GM12872 (cell line): ENCODE measurements around the gene SLC16A12.

Experiments
- TF ChIP-seq, protein P1 (sequence below): IDR thresholded peaks from 3 replicates; pipeline ENCODE4 v1.5.1; 2011; ENCODE audit warnings: low read depth, mild to moderate bottlenecking, low read length, moderate library complexity; ENCODE audit not compliant: insufficient read depth

The SLC16A12 gene

DNA sequence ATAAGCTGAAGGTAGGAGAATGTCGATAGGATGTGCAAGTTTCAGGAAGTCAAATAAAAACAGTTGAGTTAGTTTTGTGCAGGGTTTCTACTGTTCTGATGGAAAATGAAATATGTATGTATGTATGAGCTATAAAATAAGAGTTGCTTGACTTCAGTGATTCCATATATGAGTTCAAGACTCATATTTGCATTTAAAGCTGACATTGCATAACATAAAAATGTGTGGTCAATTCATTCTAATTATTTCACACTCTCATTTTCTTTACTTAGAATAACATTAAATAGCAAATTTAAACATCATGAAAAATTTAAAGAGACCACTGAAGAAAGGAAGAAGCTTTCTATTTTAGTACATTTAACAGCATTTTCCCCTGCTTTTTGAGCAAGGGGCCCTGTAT is 83.2 kb downstream of the SLC16A12 start:
- TF ChIP-seq, protein P1, sequence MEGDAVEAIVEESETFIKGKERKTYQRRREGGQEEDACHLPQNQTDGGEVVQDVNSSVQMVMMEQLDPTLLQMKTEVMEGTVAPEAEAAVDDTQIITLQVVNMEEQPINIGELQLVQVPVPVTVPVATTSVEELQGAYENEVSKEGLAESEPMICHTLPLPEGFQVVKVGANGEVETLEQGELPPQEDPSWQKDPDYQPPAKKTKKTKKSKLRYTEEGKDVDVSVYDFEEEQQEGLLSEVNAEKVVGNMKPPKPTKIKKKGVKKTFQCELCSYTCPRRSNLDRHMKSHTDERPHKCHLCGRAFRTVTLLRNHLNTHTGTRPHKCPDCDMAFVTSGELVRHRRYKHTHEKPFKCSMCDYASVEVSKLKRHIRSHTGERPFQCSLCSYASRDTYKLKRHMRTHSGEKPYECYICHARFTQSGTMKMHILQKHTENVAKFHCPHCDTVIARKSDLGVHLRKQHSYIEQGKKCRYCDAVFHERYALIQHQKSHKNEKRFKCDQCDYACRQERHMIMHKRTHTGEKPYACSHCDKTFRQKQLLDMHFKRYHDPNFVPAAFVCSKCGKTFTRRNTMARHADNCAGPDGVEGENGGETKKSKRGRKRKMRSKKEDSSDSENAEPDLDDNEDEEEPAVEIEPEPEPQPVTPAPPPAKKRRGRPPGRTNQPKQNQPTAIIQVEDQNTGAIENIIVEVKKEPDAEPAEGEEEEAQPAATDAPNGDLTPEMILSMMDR: no peak

DNA sequence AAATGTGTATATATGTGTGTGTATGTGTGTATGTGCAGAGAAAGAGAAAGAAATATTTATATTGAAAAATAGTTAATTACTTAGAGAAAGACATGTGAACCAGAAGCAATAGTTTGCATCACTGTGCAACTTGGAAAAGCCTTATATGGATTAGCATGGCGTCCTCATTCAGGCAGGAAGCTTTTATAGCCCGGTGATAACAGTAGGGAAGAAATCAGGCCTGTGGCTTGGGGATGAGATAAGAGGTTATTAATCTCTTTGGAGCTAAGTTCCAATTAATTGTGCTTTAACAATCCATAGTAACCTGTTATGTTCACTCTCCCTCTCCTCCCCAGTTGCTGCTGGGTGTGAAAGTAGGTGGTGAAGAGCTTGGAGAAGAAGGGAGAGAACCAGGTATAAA is 84.5 kb downstream of the SLC16A12 start:
- TF ChIP-seq, protein P1: no peak

DNA sequence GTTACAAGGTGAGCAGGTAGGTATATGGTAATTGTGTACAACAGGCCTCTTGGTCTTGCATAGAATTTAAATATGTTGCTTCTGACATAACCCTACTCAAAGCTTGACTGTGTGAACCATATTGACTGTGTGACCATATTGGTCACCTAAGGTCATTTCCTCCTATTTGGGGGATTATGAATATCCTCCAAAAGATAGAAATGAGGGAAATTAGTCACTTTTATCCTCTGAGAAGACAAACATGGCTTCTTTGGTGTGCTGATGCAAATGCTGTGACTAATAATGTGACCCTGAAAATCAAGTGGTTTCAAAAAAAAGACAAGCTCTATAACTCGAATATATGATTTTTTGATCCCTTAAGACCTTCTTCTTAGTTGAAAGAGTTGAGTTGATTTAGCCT is 93.1 kb downstream of the SLC16A12 start:
- TF ChIP-seq, protein P1: no peak

DNA sequence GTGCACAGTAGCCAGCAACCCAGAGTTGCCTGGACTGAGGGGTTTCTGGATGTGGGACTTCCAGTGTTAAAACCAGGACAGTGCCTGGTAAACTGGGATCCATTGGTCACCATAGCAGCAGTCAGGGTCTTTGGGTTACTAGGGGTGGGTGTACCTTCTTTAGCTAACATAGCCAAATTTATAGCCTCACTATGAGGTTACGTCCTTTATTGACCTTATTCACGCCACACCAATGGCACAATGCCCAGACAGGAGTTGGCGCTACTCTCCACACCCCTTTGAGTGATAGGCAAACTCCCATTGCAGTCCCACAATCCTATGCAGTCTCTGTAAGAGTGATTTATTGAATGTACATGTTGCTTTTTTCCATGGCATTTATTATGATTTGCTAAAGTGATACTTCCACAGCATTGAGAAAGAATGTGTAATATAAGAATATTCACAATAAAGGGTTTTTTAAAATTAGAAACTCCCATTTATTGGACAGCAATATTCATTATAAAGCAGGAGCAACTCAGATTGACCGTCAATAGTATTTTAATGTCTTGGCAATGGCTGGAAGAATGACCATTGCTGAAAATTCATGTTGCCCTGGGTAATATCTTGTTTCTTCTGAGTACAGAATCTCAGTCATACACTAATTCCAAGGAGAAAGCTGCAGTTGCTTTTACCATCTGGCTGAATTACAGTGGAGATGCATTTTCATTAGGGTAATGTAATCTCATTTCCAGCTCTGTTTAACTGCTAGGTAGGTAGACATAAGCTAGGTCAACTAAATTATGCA is 95.0 kb downstream of the SLC16A12 start:
- TF ChIP-seq, protein P1: no peak

DNA sequence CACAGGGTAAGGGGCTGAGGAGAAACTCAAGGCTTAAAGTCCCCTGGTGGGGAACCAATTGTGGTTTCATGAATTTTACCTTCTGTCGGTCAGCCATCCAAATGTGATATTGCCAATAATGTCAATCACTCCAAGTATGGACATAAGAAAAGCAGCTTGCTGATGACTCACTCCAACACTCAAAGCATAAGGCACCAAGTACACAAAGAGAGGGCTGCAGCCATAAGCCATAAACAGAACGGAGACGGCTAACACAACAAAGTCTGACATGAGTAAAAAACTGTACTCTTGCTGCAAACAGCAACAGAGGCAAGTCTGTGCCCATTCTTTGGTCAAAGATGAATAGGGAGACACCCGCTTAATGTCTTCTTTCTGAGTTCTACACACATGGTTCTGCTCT is 96.9 kb downstream of the SLC16A12 start:
- TF ChIP-seq, protein P1: no peak

DNA sequence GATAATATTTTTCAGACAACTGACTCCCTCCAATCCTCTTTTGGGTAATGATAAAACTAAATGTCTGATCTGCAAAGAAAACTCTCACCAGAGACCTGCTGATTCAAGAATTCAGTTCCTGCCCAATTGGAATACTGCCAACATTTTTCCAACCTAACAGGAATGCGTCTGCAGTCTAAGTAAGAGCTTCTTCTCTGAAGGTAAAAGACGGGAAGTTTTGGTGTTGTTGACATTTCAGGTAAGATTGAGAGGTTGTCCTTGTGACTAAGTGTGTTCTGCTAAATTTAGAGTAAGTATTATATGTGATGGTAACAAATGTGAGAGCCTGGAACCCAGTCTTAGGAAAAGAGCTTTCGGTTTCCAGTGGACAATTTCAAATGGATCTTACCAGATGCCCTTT is 103.4 kb downstream of the SLC16A12 start:
- TF ChIP-seq, protein P1: no peak

DNA sequence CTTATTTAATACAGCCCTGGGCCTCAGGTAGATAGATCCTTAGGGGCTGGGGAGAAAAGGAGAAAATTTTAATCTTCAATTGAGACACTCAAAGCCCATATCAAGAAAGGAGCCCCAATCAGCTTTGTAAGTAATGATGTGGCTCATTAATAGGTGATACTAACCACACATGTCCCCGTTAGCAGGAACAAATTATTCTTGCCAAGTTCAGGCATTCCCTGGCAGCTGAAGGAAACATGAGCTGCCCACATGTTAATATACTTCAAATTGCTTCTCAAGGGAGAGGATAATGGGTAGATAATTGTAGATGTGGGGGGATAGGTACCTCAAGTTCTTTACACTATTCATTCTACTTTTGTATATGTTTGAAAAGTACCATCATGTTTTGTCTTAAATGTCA is 106.5 kb downstream of the SLC16A12 start:
- TF ChIP-seq, protein P1: no peak
